DMS 273 (cell line): Measurements from ENCODE around the gene ZFHX3.

ENCODE experiments used
- DNase-seq: peaks from one replicate; lab custom pipeline; 2025; ENCODE audit not compliant: unreplicated experiment; lab: John Stamatoyannopoulos, UW

ZFHX3 gene

GRCh38 chr16:72835086-72835485, 212.8 kb downstream of the ZFHX3 start:
- no peak for DNase-seq

GRCh38 chr16:72834499-72834898, 213.4 kb downstream of the ZFHX3 start:
- no peak for DNase-seq

GRCh38 chr16:72833969-72834368, 214.0 kb downstream of the ZFHX3 start:
- DNase-seq, result no peak

GRCh38 chr16:72833482-72833881, 214.4 kb downstream of the ZFHX3 start:
- no peak for DNase-seq

- DNase-seq, result peak; percentile 87
Measured at GRCh38 chr16:72832621-72833248, 215.2 kb downstream of the ZFHX3 start.

GRCh38 chr16:72829846-72830775, 217.8 kb downstream of the ZFHX3 start:
- DNase-seq, result no peak

GRCh38 chr16:72827866-72828265, 220.1 kb downstream of the ZFHX3 start:
- DNase-seq, result no peak

GRCh38 chr16:72825912-72826621, 221.9 kb downstream of the ZFHX3 start:
- no peak for DNase-seq

- no peak for DNase-seq
Measured at GRCh38 chr16:72824761-72825160, 223.2 kb downstream of the ZFHX3 start.

GRCh38 chr16:72824027-72824426, 223.9 kb downstream of the ZFHX3 start:
- DNase-seq, result no peak

- no peak for DNase-seq
Measured at GRCh38 chr16:72821185-72821950, 226.6 kb downstream of the ZFHX3 start.

GRCh38 chr16:72819345-72819744, 228.6 kb downstream of the ZFHX3 start:
- DNase-seq, result no peak

- DNase-seq, result no peak
Measured at GRCh38 chr16:72818236-72818845, 229.6 kb downstream of the ZFHX3 start.

- no peak for DNase-seq
Measured at GRCh38 chr16:72815348-72816318, 232.3 kb downstream of the ZFHX3 start.

- DNase-seq, result no peak
Measured at GRCh38 chr16:72814226-72814625, 233.7 kb downstream of the ZFHX3 start.

GRCh38 chr16:72812672-72813071, 235.3 kb downstream of the ZFHX3 start:
- DNase-seq, result no peak

GRCh38 chr16:72811876-72812275, 236.1 kb downstream of the ZFHX3 start:
- no peak for DNase-seq

- no peak for DNase-seq
Measured at GRCh38 chr16:72811188-72811720, 236.7 kb downstream of the ZFHX3 start.

- DNase-seq, result no peak
Measured at GRCh38 chr16:72810480-72810879, 237.4 kb downstream of the ZFHX3 start.
